GM03348 (cell line): ENCODE data around the gene SPOCK1.
A peak's percentile ranks its signal among the peaks of the same experiment; 100 is the strongest.

ENCODE experiments used
- DNase-seq: peaks from one replicate; pipeline ENCODE4 v3.0.0; 2012; ENCODE audit warnings: low spot score

SPOCK1 gene

DNA sequence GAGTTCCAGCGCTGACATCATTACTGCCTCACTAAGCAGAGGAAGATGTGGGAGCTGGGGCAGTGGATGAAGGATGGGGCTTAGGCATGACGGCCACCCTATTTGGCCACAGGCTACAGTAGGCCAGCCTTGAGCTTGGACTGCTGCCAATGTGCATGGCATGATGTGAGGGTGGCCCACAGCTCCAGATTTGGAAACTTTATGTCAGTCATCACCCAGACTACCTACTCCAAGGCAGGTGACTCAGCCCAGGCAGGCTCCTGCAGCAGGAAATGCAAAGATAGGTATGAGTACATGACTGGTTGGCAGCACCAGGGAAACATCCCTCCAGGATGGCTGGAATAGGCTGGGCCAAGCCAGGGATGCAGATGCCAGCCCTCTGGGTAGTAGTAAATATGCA lies 303.6 kb downstream of the SPOCK1 start:
- no peak for DNase-seq

DNA sequence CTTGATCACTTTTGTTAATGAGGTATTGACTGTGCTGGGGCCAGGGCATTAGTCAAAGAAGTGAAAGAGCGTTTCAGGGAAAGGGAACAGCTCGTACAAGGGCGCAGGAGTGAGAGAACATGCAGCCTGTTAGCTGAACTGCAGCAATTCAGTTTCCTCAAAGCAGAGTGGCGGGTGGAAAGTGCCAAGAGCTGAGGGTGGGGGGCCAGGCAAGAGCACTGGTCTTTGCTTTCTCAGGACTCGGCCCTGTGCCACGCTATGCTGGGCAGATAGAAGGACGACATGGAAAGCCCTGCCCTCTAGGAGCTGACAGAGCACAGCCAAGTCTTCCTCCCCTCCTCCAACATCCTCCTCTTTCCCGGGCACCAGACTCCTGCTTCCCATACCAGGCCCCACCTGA lies 304.8 kb downstream of the SPOCK1 start:
- DNase-seq = no peak

DNA sequence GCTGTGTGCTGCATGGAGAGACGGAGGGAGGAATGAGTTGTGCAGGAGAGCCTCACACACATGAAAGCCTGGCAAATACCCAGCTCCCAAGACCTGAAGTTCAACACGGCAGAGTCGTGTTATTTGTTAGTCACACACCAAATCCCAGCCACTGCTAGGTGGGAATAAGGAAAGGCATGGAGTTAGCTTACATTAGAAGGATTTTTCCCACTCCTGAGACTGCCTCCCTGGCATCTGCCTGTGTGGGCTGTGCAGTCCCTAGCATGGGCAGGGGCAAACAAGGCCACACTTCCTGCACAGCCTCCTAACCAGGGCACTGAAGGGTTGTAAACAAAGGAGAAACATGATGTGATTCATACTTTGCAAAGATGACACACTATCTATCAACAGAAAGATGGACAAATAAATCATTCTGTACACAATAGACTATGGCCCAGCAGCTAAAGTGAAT lies 306.8 kb downstream of the SPOCK1 start:
- DNase-seq = peak; percentile 17

DNA sequence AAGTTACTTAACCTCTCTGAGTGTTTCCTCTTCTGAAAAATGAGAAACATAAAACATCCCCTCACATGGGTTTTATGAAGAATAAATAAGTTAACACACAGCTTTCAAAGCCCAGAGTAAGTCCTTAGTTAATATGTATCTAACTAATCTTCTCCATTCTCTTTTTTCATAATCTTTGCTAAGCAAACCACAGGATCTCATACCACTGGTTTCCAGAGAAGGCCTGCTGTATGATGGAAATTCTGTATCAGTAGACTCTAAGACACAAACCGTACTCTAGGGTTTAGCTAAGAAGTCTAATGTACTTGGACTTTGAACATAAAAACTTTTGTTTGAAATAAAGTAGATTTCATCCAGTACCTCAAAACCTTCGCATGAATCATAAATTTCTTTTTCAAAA lies 307.9 kb downstream of the SPOCK1 start:
- DNase-seq = no peak

DNA sequence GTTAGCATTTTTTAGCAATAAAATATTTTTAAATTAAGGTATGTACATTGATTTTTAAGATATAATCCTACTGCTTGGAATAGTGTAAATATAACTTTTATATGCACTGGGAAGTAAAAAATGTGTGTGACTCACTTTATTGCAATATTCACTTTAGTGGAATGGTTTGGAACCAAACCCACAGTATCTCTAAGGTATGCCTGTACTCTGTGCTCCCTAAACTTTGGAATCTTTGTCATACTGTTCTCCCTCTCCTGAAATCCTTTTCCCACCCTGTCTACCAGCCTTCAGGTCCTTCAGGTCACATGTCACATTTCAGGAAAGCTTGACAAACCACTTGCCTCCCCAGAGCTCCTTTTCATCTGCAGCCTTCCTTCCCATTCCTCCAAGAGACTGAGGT lies 308.7 kb downstream of the SPOCK1 start:
- peak; percentile 47 for DNase-seq

DNA sequence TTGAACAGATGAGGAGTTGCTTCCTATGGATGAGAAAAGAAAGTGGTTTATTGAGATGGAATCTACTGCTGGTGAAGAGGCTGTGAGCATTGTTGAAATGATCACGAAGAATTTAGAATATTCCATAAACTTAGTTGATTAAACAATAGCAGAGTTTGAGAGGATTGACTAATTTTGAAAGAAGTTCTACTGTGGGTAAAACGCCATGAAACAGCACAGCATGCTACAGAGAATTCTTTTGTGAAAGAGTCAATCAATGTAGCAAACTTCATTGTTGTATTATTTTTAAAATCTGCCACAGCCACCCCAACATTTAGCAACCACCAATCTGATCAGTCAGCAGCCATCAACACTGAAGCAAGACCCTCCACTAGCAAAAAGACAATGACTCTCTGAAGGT lies 309.1 kb downstream of the SPOCK1 start:
- no peak for DNase-seq

DNA sequence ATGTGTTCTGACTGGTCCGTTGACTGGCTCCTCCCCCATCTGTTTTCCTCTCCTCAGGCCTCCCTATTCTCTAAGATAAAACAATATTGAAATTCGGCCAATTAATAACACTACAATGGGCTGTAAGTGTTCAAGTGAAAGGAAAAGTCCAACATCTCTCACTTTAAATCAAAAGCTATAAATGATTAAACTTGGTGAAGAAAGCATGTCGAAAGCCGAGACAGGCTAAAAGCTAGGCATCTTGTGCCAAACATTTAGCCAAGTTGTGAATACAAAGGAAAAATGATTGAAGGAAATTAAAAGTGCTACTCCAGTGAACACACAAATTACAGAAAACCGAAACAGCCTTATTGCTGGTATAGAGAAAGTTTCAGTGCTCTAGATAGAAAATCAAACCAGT lies 310.6 kb downstream of the SPOCK1 start:
- no peak for DNase-seq

DNA sequence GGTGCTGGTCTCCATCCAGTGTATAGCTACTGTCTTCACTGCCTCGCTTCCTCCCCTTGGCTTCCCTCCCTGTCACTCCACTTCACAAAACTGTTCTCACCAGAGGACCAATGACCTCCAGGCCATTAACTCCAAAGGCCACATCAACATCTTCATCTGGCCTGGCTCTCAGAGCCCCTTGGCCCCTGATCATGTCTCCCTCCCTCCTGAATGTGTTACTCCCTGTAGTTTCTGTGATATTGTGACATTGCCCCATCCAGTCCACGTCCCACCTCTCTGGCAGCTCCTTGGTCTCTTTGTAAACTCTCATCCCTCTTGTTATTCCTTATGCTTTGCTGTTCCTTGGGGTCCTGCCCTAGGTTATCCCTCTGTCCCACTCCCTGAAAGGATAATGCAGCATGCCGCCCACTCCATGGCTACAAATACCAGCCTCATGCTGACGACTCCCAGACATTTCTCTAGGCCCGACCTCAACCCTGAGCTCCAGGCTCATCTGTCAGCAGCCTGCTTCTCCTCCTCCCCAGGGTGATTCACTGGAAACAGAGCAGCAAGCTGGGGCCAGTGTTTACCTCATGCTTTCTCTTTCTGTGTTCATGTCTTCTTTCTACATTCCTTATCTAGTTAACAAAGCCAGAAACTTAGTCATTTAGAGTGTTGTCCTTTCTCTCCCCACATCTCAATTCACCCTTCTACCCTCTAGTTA lies 312.2 kb downstream of the SPOCK1 start:
- peak; percentile 79 for DNase-seq

DNA sequence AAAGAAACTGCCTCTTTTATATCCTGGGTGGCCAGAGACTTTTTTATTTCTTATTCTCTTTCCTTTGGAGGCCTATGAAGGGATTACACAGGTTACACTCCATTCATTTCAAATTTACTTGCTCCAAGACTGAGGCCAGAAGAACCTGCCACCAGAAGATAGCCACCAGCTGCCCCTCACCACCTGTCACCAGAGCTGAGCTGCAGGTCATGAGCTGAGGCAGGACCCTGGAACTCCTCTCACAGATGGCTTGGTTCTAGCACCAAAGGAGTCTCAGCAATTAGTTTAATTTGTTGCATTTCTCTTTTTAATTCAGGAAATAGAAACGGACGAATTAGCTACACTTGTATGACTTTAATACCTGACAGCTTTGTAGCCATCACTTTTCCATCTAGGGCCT lies 313.9 kb downstream of the SPOCK1 start:
- no peak for DNase-seq

DNA sequence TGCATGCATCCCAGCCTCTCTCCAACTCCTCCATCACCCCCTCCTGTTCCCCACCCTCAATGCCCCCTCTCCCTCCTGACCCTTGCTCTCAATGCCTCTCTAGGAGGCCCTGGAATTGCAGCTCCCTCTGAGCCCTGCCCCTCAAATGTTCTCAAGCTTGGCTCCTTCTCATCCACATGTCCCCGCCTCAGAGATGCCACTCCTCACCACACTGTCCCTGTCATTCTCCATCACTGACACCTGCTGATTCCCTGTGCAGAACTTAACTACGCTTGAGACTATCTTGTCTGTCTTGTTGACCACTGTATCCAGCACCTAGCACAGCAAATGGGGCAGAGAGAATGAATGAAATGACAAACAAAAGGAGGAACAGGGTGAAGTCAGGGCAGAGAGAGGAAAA lies 314.4 kb downstream of the SPOCK1 start:
- no peak for DNase-seq

DNA sequence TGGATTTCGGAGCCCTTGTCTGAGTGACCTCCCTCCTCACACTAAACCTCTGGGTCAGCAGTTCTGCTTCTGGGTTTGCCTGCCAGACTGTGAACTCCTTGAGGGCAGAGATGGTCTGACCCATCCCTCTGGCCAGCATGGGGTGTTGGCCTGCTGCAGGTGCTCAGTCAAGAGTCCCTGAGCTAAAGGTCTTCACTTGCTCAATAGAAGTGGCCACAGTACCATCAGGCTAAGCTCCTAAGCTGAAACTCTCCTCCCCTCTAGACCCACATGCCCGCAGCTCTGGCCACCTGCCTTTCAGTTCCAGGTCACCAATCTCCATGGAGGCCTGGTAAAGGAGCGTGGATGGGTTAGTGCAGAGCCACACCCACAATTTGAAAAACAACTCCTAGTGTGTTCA lies 316.6 kb downstream of the SPOCK1 start:
- DNase-seq = no peak

DNA sequence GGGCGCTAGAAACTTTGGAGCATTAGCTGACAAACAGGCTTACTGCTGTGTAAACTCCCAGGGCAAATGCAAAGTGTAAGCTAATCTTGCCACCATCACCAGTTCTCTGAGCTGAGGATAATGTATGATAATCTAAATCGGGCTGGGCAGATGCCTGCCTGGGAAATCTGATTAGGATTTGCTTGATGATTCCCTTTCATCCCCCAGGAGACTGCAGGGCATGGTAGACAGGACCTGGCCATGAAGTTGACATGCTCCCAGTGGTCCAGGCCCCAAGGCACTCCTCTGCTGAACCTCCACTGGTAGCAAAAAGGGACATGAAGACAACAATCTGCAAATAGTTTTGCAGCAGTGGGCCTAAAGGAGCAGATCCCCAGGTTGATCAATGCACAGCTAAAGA lies 317.5 kb downstream of the SPOCK1 start:
- DNase-seq = no peak

DNA sequence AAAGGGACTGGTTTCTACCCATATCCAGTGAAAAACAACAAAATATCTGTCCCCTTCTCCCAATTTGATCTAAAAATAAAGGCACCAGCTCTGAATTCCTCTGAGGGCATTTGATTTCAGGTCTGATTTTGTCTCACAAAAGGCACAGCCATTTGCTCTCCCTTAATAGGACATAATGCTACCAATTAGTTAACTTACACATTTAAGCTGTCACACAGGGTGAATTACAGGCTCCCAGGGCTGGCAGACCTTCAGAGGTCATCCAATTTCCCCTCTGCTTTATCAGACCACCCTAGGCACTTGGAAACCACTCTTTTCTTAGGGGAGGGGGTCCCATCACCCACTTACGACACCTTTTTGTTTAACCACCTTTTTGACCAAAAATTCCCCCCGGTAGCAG lies 319.9 kb downstream of the SPOCK1 start:
- DNase-seq = no peak

DNA sequence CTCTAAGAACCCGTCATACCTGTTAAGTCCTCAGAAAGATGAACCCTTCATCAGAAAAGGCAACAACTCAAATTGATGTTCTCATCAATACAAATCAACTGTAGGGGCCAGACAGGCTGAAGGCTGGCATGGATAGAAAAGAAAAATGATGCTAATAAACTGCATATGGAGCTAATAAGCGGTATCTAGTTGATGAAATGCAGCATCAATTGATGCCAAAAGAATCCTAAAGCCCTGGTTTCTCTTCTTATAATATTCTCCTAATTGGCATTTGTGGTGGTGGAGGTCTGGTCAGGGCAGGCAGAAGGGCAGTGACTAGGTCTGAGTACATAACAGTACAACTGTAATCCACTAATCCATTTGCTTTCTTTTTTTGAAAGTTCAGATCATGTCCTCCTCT lies 322.5 kb downstream of the SPOCK1 start:
- no peak for DNase-seq

DNA sequence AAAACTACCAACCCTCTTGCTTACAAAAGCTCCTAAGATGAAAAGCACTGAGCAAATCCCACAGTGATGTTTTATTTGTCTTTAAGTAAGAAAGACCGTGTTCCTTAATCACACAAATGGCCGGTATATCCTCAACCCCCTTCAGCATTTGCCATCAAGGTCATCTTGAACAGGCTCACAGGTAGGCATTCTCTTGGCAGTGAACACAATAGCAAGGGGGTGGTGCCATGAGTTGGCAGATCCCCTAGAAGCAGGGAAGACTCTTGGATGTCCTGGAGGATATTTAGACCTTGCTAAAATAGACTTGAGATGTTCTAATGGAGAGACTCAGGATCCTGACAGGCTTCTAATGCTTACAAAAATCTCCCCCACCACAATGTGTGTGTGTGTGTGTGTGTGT lies 323.0 kb downstream of the SPOCK1 start:
- DNase-seq = no peak

DNA sequence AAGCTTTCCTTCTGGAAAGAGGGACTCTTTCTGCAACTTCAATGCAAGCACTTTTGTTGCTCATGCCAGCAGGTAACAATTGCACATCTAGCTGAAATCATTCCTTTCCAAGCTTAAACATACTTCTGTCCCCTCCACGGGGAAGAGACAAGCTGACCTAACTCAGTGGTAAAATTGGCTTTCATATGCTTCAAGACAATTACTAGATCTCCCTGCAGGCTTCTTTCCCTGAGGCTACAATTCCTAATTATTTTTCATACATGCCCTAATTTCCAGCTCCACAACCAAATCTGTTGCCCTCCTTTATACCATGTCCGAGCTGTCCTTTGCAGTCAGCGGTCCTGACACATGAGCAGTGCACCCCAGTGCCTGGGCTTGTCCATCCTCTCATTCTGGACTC lies 324.9 kb downstream of the SPOCK1 start:
- no peak for DNase-seq

DNA sequence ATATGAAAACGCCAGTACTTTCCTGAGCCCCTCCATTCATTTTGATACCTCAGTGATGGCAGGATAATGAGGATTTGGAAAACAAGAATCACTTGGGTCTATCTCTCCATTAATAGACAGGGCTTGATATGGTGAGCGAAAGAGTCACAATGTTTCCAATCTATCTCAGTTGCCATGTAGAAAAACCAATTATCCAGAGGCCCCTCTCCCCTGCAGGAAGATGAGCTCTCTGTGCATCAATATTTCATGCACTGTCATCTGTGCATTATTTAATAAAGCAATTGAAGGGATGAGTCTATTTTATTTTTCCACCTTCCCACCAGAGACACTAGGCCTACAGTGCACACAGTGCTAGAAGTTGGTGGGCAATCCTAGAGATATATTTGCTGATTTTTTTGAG lies 326.9 kb downstream of the SPOCK1 start:
- DNase-seq = no peak

DNA sequence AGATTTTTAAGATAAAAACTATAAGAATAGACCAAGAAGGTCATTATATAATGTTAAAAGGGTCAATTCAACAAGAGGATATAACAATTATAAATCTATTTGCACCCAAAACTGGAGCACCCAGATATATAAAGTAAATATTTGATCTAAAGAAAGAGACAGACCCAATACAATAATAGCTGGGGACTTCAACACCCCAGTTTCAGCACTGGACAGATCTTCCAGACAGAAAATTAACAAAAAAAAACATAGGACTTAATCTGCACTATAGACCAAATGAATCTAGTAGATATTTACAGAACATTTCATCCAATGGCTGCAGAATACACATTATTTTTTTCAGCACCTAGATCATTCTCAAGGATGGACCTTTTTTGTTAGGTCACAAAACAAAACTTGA lies 331.9 kb downstream of the SPOCK1 start:
- no peak for DNase-seq

DNA sequence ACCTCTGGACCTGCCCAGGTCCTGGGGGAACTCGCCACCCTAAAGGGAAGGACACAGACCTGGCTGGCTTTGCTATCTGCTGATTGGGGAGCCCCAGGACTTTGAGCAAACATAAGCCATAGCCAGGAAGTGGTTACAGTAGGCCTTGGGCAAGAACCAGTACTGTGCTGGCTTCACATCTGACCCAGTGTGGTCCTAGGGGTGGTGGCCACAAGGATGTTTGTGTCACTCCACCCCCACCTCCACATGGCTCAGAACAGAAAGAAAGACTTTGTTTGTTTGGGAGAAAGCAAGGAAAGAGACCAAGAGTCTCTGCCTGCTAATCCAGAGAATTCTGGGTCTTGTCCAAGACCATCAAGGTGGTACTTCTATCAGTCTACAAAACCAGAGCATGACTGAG lies 334.2 kb downstream of the SPOCK1 start:
- no peak for DNase-seq

DNA sequence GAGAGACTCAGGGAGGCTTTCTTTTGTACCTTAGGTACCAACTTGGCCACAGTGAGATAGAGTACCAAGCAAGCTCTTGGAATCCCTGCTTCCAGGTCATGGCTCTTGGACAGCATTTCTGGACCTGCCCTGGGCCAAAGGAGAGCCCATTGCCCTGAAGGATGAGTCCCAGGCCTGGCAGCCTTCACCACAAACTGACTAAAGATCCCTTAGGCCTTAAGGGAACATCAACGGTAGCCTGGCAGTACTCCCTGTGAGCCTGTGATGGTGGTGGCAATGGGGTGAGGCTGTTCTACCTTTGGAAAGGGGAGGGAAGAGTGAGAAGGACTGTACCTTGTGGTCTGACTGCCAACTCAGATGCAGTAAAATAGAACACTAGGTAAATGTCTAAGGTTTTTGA lies 334.6 kb downstream of the SPOCK1 start:
- no peak for DNase-seq

DNA sequence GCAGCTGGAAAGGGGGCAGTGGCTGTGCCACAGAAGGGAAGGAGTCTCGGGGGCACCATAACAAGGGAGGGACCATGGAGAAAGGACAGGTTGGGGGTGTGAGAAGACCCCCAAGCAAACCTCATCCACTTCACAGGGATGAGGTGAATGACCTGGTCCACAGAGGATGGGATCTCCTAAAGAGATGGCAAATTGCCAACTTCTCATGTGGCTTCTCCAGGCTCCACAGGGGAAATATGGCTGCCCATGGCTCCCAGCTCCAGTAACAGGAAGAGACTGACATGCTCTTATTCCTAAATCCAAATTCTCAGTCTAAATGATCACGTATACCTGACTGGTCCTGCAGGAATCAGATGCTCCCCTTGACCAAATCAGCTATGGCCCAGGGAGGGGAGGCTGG lies 340.4 kb downstream of the SPOCK1 start:
- DNase-seq = no peak

DNA sequence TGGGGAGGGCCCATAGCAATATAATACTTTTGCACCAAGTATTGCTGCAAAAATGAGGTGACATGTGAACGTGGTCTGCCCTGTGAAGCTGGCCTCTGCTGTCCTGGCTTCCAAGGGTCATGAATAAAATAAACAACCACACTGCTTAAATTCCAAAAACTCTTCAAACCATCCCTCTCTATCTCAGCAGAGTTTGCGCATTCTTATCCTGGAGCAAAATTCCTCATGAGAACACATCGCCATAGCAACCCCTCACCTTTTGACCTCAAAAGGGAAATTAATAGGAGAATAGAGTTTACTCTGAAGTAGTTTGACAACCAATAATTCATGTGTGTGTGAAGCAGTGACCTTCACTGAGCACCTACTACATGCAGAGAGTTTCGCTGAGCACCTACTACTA lies 342.9 kb downstream of the SPOCK1 start:
- no peak for DNase-seq

DNA sequence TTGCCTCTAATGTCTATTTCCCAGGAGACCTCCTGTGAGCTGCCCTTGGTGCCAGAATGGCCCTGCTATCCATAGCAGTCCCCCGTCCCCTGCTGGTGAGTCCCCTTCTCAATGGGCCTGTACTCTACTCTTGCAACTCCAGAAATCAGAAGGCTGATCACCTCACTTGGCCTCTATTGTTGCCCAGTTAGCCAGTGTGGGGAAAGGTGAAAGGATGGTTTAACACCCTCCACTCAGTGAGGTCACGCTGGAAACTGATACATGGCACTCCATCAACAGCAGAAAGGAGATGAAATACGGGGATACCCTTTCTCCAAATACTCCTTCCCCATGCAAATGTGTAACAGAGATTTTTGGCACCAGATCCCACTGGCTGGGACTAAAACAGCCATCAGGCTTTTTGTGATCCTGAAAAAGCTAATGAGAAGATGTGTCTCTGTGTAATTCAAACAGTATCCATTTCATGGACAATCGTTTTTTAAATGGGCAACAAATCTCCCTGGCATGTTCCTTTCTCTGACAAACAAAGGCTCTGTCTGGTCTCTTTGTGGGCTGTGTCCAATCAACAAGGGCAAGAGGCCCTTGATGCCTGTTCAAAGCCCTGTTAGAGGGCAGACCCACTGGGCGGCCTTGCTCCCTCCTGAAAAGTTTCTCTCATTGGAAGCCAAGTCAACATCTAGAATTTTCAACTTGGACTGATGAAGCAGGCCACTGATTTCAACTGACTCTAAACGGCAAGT lies 343.7 kb downstream of the SPOCK1 start:
- no peak for DNase-seq

DNA sequence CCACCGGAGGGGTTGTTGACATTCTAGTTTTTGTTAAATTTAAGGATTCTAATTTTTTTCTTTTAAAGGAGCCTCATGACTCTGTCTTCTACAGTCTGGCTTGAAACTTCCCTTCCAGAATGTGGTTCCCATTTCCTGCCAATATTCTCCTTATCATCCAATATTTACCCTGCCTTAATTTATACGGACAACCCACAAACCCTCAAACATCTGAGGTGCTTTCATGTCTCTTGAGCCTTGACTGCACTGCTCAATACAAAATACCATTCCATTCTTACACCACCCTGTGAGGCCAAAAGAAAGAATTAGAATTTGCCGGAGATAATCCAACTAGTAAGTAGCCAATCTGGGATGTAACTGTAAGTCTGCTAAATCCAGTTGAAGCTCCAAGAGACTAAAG lies 346.5 kb downstream of the SPOCK1 start:
- DNase-seq = no peak
